Testis (tissue), 2 donors: ENCODE results near the gene ALOX12B.

Source experiments
- CTCF ChIP-seq, 3 experiments: fragments of 450-650 bp in 2 of 3; fragments of 200-600 bp in 1 of 3; sonication (generic) in 1 of 3; IDR thresholded peaks; one replicate each; pipeline ENCODE4 v1.5.1; 2016 to 2019; ENCODE audit warnings: antibody characterized with exemption in 3 of 3, mild to moderate bottlenecking in 2 of 3, moderate library complexity in 1 of 3
- POLR2A ChIP-seq: fragments of 450-650 bp; IDR thresholded peaks from one replicate; pipeline ENCODE4 v1.6.1; 2017; ENCODE audit warnings: antibody characterized with exemption, mild to moderate bottlenecking, moderate library complexity

- no peak for TF ChIP-seq CTCF (IDR thresholded peaks at IDR 0.05)
- TF ChIP-seq POLR2A: no peak
Observed at GRCh38 chr17:8029121-8029520, 58.4 kb downstream of the ALOX12B start.
